ENCODE measurements around the gene EVA1B.

EVA1B gene

GRCh38 chr1:36307601-36308330, 15.7 kb downstream of the EVA1B start:
- no peak for DNase-seq

GRCh38 chr1:36306902-36307456, 16.5 kb downstream of the EVA1B start:
- peak; percentile 92 for DNase-seq

- DNase-seq: no peak
Observed at GRCh38 chr1:36306210-36306901, 17.1 kb downstream of the EVA1B start, which contains the start of gene SH3D21. Gene SH3D21, plus strand, starts transcription at chr1:36306368. Its CDS starts 53 bp downstream, at chr1:36306421.

- no peak for DNase-seq
Observed at GRCh38 chr1:36305915-36306209, 17.6 kb downstream of the EVA1B start.

- DNase-seq: no peak
Observed at GRCh38 chr1:36304970-36305914, 18.2 kb downstream of the EVA1B start.

- DNase-seq: no peak
Observed at GRCh38 chr1:36304521-36304920, 18.9 kb downstream of the EVA1B start.

GRCh38 chr1:36303650-36304360, 19.6 kb downstream of the EVA1B start:
- DNase-seq: no peak

GRCh38 chr1:36303244-36303643, 20.2 kb downstream of the EVA1B start:
- no peak for DNase-seq

GRCh38 chr1:36301220-36301619, 22.2 kb downstream of the EVA1B start:
- DNase-seq: no peak

- DNase-seq: no peak
Observed at GRCh38 chr1:36300526-36300925, 22.9 kb downstream of the EVA1B start.

- no peak for DNase-seq
Observed at GRCh38 chr1:36298640-36299039, 24.8 kb downstream of the EVA1B start.

- no peak for DNase-seq
Observed at GRCh38 chr1:36297062-36297461, 26.4 kb downstream of the EVA1B start.

GRCh38 chr1:36295390-36295789, 28.1 kb downstream of the EVA1B start:
- no peak for DNase-seq

- DNase-seq: no peak
Observed at GRCh38 chr1:36287595-36287994, 35.9 kb downstream of the EVA1B start.

- no peak for DNase-seq
Observed at GRCh38 chr1:36286802-36287201, 36.6 kb downstream of the EVA1B start.

GRCh38 chr1:36285443-36286101, 37.9 kb downstream of the EVA1B start:
- peak; percentile 68 for DNase-seq

- DNase-seq: no peak
Observed at GRCh38 chr1:36284517-36284916, 38.9 kb downstream of the EVA1B start.

- DNase-seq: no peak
Observed at GRCh38 chr1:36284061-36284460, 39.4 kb downstream of the EVA1B start.

- no peak for DNase-seq
Observed at GRCh38 chr1:36279789-36280296, 43.6 kb downstream of the EVA1B start.

- no peak for DNase-seq
Observed at GRCh38 chr1:36279110-36279788, 44.2 kb downstream of the EVA1B start.

- no peak for DNase-seq
Observed at GRCh38 chr1:36276688-36277087, 46.8 kb downstream of the EVA1B start.

Measured in NCI-H69 (cell line).